ENCODE data around the gene ZNF385B. TPM values are rescaled to one million over a fixed set of nuclear protein-coding genes. Genes with fewer than 3 reads are reported as not detected.

ZNF385B gene
- polyA plus RNA-seq, 3 donors, result 12.7 to 14.6 (median 14.4) TPM

DNA sequence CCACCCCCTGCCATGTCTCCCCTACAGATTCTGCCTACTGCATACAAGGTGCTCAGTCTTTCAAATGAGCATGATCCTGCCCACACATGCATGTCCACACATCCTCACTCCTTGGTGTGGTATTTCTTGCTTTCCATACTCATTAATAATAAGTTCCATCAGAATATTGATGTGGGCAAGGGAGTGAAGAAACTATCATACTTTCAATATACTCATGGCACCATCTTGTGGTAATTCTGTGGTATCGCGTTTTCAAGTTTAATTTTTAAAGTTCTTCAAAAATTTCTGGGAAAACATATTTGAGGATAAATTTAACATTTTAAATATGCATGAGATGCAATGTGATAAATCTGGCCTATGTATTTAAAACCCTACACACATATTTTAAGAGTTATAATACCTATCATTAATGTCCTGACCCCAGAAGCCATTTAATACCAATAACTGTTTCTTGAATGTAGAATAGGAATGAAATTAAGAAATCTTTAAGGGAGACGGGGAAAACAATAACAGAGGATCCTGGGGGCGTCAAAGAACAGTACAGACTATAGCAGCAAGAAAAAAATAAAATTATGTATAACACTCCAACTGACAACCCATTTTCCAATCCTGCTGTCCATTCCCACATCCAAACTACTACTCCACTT, 110.1 kb downstream of the ZNF385B start:
- DNase-seq (ENCODE audit: low read depth in 3 of 3, low spot score in 2 of 3), result peak in 1 of 3 donors; percentile 5

- DNase-seq (ENCODE audit: low read depth in 3 of 3, low spot score in 2 of 3), result no peak
These were observed 112.2 kb downstream of the ZNF385B start for GRCh38 chr2:179749210-179749609.

DNA sequence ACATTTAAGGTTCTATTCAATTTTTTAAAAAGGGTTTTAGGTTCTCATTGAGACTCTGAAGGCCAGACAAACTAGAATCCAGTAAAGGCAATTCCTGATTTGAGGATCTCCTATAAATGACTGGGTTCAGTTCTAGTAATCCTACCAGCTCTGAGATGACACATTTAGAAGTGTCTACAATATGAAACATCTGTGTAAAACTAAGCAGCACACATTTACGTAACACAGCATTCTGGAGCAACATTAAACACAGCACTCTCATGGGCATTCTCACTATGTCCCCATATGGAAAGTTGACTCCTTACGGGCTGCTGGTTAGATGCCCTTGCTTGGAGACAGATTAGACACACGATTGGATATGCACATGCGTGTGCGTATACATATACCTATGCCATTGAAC, 114.4 kb downstream of the ZNF385B start:
- no peak for DNase-seq (ENCODE audit: low read depth in 3 of 3, low spot score in 2 of 3)

GRCh38 chr2:179745635-179746256, 115.7 kb downstream of the ZNF385B start:
- no peak for DNase-seq (ENCODE audit: low read depth in 3 of 3, low spot score in 2 of 3)

- DNase-seq (ENCODE audit: low read depth in 3 of 3, low spot score in 2 of 3), result no peak
These were observed 117.0 kb downstream of the ZNF385B start for GRCh38 chr2:179744401-179744800.

GRCh38 chr2:179741317-179741716, 120.1 kb downstream of the ZNF385B start:
- no peak for DNase-seq (ENCODE audit: low read depth in 3 of 3, low spot score in 2 of 3)

- no peak for DNase-seq (ENCODE audit: low read depth in 3 of 3, low spot score in 2 of 3)
These were observed 131.4 kb downstream of the ZNF385B start for GRCh38 chr2:179729966-179730365.

DNA sequence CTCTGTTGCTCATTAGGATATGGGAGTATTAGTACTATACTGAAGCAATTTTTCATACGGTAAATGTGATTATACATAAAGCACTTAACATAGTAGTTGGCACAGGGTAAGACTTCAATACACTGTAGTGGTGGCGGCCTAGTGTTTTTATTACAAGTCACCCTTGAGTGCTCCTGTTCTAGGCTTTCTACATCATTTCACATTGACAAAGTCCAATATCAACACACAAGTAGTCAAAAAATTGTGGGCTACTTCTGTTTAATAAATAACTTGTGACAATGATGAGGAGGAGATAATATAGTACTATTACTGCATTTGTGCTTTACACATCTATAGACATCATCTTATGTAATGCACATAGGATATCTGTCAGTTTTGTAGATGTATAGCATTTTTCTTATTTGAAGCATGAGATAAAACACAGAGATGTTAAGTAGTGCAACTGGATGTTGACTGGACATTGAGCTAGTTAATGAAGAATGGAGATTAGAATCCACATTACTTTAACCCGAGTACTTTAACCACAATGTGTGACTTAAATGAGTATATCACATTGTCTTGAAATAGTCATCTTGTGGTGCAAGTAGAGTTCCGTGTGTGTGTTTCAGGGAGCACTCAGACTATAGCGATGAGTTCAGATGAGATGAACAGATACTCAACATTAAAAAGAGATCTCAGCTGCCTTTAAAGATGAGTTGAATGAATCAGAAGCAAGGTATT, 134.8 kb downstream of the ZNF385B start:
- no peak for DNase-seq (ENCODE audit: low read depth in 3 of 3, low spot score in 2 of 3)

DNA sequence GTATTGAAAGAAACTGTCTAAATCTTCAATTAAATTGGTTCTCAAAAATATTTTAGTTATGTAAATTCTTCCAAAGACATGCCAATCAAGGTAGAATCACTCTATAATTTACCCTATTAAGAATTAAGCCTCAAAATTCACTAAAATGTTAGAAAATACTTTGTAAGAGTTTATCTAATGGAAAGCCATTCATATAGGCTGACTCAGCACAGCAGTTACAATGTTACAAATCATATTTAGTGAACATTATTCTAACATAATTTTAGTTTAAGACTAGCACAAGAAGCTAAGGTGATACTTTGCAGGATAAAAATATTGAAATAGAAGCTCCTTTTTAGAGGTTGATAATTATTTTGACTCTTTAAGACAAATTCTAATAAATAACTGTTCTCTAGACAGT, 137.0 kb downstream of the ZNF385B start:
- DNase-seq (ENCODE audit: low read depth in 3 of 3, low spot score in 2 of 3), result no peak

DNA sequence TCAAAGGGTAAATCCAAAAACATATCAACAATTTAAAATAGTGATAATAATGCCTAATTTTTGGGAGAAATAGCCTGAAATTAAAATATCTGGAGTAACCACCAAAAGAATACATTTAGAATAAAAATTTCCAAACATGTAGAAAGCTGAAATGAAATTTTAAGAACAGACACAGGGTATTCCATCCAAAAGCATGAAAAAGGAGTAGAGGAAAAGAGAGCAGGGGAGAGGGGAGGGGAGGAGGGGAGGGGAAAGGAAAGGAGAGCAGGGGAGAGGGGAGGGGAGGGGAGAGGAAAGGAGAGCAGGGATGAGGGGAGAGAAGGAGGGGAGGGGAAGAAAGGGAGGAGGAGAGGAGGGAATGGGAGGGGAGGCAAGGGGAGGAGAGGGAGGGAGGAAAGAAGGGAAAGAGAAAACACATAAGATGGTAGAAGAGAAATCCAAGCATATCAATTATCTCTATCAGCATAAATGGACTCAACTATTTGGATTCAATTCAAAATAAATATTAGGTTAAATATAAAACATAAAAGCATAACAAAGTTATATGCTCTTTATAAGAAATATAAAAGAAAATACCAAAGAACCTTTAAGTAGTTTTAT, 141.1 kb downstream of the ZNF385B start:
- no peak for DNase-seq (ENCODE audit: low read depth in 3 of 3, low spot score in 2 of 3)

- DNase-seq (ENCODE audit: low read depth in 3 of 3, low spot score in 2 of 3), result no peak
These were observed 145.5 kb downstream of the ZNF385B start for GRCh38 chr2:179715871-179716270.

GRCh38 chr2:179715196-179715595, 146.2 kb downstream of the ZNF385B start:
- DNase-seq (ENCODE audit: low read depth in 3 of 3, low spot score in 2 of 3), result no peak

DNA sequence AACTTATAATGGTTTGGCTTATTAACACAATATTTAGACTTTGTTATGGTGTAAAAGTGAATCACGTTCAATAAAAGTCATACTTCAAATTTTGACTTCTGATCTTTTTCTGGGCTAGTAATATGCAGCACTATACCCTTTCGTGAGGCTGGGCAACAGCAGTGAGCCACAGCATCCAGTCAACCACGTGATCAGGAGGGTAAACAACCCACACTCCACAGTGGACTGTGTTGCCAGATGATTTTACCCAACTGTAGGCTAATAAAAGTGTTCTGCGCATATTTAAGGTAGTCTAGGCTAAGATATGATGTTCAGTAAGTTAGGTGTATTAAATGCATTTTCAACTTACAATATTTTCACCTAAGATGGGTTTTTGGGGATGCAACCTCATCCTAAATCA, 148.6 kb downstream of the ZNF385B start:
- no peak for DNase-seq (ENCODE audit: low read depth in 3 of 3, low spot score in 2 of 3)

DNA sequence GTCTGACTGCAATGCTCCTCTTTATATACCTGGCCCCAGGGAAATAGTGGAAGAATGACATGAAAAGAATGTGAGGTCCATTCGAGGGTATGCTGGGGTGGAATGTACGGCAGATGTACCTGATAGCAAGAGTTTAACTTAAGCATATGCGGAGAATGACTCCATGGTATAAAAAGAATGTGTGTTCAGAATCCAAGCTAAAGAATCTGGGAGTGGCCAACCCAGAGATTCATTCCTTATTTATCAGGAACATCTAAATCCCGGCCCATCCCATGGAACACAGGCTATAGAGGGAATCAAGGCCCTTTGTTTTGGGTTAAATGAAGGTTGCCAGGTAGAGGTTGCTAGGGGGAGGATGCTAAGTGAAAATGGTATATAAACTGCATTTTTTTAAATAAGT, 150.0 kb downstream of the ZNF385B start:
- DNase-seq (ENCODE audit: low read depth in 3 of 3, low spot score in 2 of 3), result no peak

- no peak for DNase-seq (ENCODE audit: low read depth in 3 of 3, low spot score in 2 of 3)
These were observed 157.7 kb downstream of the ZNF385B start for GRCh38 chr2:179703702-179704101.

DNA sequence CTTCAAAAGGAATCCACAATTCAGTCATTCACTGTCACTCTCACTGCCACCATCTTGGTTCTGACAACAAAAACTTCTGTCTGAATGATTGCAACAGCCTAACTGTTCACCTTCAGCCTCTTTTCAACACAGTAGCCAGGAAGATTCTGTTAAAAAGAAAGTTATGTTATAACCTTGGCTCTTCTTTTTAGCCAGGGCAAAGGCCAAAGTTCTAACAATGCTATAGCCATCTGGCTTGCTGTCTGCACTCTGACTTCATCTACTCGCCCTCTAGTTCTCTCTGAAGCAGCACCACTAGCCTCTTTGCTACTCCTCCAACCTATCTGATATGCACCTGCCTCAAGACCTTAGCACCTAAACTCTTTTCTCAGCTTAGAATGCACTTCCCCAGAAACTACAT, 158.5 kb downstream of the ZNF385B start:
- DNase-seq (ENCODE audit: low read depth in 3 of 3, low spot score in 2 of 3), result no peak

DNA sequence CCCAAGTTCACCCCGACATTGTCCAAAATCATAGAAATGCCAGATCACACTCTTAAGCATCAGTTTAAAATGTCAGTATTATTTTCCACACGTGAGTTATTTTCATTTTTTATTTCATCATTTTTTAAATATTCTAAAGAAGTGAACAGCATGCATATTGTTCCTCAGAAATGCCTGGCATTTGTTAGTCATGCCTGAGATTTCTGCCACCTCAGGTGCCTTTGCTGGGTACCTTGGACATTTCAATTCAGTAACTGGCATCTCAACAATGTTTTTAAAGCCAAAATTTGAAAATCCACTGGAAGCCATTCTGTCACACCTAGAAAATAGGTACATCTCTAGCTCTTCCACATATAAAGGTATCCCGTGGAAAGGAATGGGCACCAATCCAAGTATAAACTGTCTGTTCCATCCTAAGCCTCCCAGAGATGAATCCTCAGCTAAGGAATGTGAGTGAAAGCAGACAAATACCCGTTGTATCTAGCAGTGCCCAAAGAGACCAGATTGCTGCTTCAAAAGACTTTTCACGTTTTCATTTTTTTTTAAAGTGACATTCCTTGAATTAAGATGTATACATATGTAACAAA, 159.8 kb downstream of the ZNF385B start:
- DNase-seq (ENCODE audit: low read depth in 3 of 3, low spot score in 2 of 3), result no peak

- DNase-seq (ENCODE audit: low read depth in 3 of 3, low spot score in 2 of 3), result no peak
These were observed 165.9 kb downstream of the ZNF385B start for GRCh38 chr2:179695486-179695885.

- no peak for DNase-seq (ENCODE audit: low read depth in 3 of 3, low spot score in 2 of 3)
These were observed 166.4 kb downstream of the ZNF385B start for GRCh38 chr2:179694963-179695362.

DNA sequence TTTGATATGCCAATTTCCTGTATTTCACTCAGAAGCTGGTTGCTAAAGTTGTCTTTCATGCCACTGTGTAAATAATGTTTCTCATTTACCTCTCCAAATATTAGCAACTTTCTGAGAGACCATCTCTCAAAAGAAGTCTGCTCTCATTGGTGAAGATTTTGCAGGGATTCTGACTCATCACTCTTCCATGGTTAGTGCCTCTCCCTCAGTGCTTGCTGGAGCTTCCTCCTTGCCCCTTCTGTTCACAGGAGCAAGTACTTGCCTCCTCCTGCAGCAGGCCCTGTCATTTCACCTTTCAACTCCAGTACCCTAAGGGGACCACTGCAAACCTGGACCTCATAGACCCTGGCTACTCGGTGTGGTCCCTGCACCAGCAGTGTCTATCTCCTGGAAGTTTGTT, 168.8 kb downstream of the ZNF385B start:
- no peak for DNase-seq (ENCODE audit: low read depth in 3 of 3, low spot score in 2 of 3)

DNA sequence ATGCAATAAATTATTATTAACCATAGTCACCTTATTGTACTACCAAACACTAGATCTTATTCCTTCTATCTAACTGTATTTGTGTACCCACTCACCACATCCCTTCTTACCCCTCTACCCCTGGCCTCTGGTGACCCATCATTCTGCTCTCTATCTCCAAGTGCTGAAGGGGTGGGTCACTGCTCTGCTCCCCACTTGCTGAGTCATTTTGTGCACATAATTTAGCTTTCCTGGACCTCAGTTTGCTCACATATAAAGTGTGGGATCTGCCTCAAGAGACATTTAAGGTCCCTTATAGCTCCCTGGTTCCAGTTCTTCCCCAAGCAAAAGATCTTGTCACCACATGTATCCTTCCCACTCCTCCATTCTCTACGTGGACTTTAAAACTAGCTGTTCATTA, 169.4 kb downstream of the ZNF385B start:
- DNase-seq (ENCODE audit: low read depth in 3 of 3, low spot score in 2 of 3), result no peak
